Uterus (tissue), 2 donors: ENCODE data around the gene ABCB7.

Experiments
- POLR2A ChIP-seq, 2 donors: fragments of 450-650 bp; IDR thresholded peaks; one replicate each; pipeline ENCODE4 v1.6.1; 2016; ENCODE audit warnings: antibody characterized with exemption in 2 of 2, mild to moderate bottlenecking in 1 of 2, moderate library complexity in 1 of 2
- TF ChIP-seq, protein P1 (sequence below), 4 experiments: fragments of 200-600 bp in 2 of 4; fragments of 450-650 bp in 2 of 4; sonication (generic) in 2 of 4; IDR thresholded peaks; one replicate each; pipeline ENCODE4 v1.5.1; 2016 to 2019; ENCODE audit warnings: antibody characterized with exemption in 4 of 4, mild to moderate bottlenecking in 2 of 4, moderate library complexity in 1 of 4

DNA sequence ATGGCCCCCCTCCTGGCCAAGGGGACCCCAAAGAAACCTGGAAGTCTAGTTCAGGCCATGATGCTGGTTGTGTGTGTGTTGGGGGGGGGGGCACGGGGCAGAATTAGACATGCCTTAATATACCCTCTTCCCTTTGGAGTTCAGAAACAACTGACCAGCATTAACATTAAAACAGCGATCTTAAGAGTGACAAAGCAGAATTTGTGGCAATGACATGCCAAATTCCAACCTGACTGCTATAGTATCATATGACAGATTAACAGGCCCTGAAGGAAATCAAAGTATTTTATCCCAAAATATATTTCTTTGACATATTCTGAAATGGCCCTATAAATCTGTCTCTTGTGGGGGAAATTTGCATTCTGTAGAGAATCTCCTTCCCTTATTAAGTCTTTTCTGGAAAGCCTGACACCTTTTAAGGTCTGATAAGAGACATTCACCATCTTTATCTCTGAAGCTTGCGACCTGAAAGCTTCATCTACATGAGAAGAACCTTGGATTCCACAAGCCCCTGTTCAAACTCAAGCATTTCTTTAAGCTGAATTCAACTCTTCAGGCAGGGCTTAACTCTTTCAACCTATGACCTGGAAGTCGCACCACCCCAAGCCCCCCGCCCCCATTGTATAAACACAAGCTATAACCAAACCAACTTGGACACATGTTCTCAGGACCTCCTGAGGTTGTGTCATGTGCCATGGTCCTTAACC is 40.2 kb downstream of the ABCB7 start:
- TF ChIP-seq, protein P1, sequence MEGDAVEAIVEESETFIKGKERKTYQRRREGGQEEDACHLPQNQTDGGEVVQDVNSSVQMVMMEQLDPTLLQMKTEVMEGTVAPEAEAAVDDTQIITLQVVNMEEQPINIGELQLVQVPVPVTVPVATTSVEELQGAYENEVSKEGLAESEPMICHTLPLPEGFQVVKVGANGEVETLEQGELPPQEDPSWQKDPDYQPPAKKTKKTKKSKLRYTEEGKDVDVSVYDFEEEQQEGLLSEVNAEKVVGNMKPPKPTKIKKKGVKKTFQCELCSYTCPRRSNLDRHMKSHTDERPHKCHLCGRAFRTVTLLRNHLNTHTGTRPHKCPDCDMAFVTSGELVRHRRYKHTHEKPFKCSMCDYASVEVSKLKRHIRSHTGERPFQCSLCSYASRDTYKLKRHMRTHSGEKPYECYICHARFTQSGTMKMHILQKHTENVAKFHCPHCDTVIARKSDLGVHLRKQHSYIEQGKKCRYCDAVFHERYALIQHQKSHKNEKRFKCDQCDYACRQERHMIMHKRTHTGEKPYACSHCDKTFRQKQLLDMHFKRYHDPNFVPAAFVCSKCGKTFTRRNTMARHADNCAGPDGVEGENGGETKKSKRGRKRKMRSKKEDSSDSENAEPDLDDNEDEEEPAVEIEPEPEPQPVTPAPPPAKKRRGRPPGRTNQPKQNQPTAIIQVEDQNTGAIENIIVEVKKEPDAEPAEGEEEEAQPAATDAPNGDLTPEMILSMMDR (IDR thresholded peaks at IDR 0.05) = no peak
- no peak for TF ChIP-seq POLR2A (IDR thresholded peaks at IDR 0.05)
